Stimulated activated CD8-positive, alpha-beta memory T cell treated with anti-CD3 and anti-CD28 coated beads, Interleukin-4, amount 100 ng/mL, for 24 hours (primary cell): ENCODE results near the gene IRGQ.
"Not testable (repeated sequence)": the region's sequence is repeated elsewhere in the genome, so short reads cannot be mapped to it uniquely, and the experiment has no call there.

Experiments used
- DNase-seq: peaks from one replicate; pipeline ENCODE4 v3.0.0-alpha.2; 2020; ENCODE audit warnings: low read depth

IRGQ gene

GRCh38 chr19:43595999-43596841, at the start of gene IRGQ, which contains the start of gene ZNF576:
IRGQ (minus strand) TSS chr19:43596134; CDS start chr19:43595338, 796 bp downstream.
ZNF576 (plus strand) TSS chr19:43596595; CDS start chr19:43597109, 514 bp downstream.
- peak; percentile 100 for DNase-seq

- DNase-seq, result no peak
Observed at GRCh38 chr19:43644181-43644580, 48.2 kb upstream of the IRGQ start.

- no peak for DNase-seq
Observed at GRCh38 chr19:43643326-43643725, 47.4 kb upstream of the IRGQ start.

GRCh38 chr19:43642531-43642930, 46.6 kb upstream of the IRGQ start:
- DNase-seq, result no peak

- DNase-seq, result no peak
Observed at GRCh38 chr19:43641333-43641732, 45.4 kb upstream of the IRGQ start.

- DNase-seq, result no peak
Observed at GRCh38 chr19:43640424-43640757, 44.5 kb upstream of the IRGQ start.

GRCh38 chr19:43639519-43640423, 43.8 kb upstream of the IRGQ start, which contains the start of gene CADM4:
CADM4 (minus strand) TSS chr19:43639850; CDS start chr19:43639790, 60 bp downstream.
- no peak for DNase-seq

- DNase-seq, result no peak
Observed at GRCh38 chr19:43638995-43639518, 43.1 kb upstream of the IRGQ start.

- DNase-seq, result no peak
Observed at GRCh38 chr19:43638214-43638994, 42.5 kb upstream of the IRGQ start.

- DNase-seq, result no peak
Observed at GRCh38 chr19:43636121-43636683, 40.3 kb upstream of the IRGQ start.

- not testable (repeated sequence) for DNase-seq
Observed at GRCh38 chr19:43635561-43635940, 39.6 kb upstream of the IRGQ start.

GRCh38 chr19:43634872-43635560, 39.1 kb upstream of the IRGQ start:
- DNase-seq, result no peak

- DNase-seq, result no peak
Observed at GRCh38 chr19:43634506-43634871, 38.6 kb upstream of the IRGQ start.

- DNase-seq, result no peak
Observed at GRCh38 chr19:43634068-43634467, 38.1 kb upstream of the IRGQ start.

- DNase-seq, result no peak
Observed at GRCh38 chr19:43633520-43633919, 37.6 kb upstream of the IRGQ start.

- no peak for DNase-seq
Observed at GRCh38 chr19:43631491-43631890, 35.6 kb upstream of the IRGQ start.

- DNase-seq, result no peak
Observed at GRCh38 chr19:43628646-43629326, 32.9 kb upstream of the IRGQ start.

GRCh38 chr19:43626838-43627237, 30.9 kb upstream of the IRGQ start:
- DNase-seq, result no peak

GRCh38 chr19:43625918-43626579, 30.1 kb upstream of the IRGQ start:
- no peak for DNase-seq

- DNase-seq, result peak; percentile 74
Observed at GRCh38 chr19:43624933-43625332, 29.0 kb upstream of the IRGQ start.
